B cell (primary cell): ENCODE data around the gene SLC35F3. TPM values are rescaled to one million over a fixed set of nuclear protein-coding genes. Genes with fewer than 3 reads are reported as not detected.
A peak's percentile ranks its signal among the peaks of the same experiment; 100 is the strongest.

ENCODE experiments used
- ATAC-seq: fragments of 200-7000 bp; cut with Tn5 transposase; one replicate; pipeline ENCODE4 v1.10.0; 2021; ENCODE audit warnings: low read depth, mild to moderate bottlenecking, moderate number of reproducible peaks, moderate library complexity
- CTCF ChIA-PET: fragments of 350-600 bp; sonication (Branson Sonifier 250); formaldehyde crosslinking; loops from one replicate; lab custom pipeline; 2021; ENCODE audit warnings: antibody characterized with exemption, inconsistent platforms; lab: Charles Lee
- POLR2A ChIA-PET: fragments of 350-600 bp; sonication (Branson Sonifier 250); formaldehyde crosslinking; loops from one replicate; lab custom pipeline; 2021; ENCODE audit warnings: antibody characterized with exemption; lab: Charles Lee
- DNase-seq: peaks from one replicate; pipeline ENCODE4 v3.0.0; 2013
- H2AFZ ChIP-seq: 2 replicates; pipeline ENCODE4 v1.6.1; 2012; ENCODE audit warnings: mild to moderate bottlenecking, low read depth, low read length; ENCODE audit not compliant: insufficient read depth, poor library complexity, severe bottlenecking
- H3K27ac ChIP-seq, 2 donors: 1 replicate in 1 of 2; 2 replicates in 1 of 2; pipeline ENCODE4 v1.5.1; 2012 to 2013; ENCODE audit warnings: low read length in 2 of 2, mild to moderate bottlenecking in 2 of 2, moderate library complexity in 1 of 2
- H3K27me3 ChIP-seq, 4 experiments: fragments of 200-600 bp in 1 of 4; sonication (generic) in 1 of 4; replicated peaks in 1 of 4; 1 replicate in 2 of 4; 2 replicates in 2 of 4; pipeline versions ENCODE4 v1.6.1 to v1.7.0; 2013 to 2016; ENCODE audit warnings: low read length in 3 of 4, mild to moderate bottlenecking in 2 of 4, mixed read lengths in 1 of 4, moderate library complexity in 1 of 4; ENCODE audit not compliant: insufficient read depth in 4 of 4, control insufficient read depth in 3 of 4; ENCODE audit errors: control extremely low read depth in 1 of 4
- H3K36me3 ChIP-seq, 2 experiments: replicated peaks in 1 of 2; 1 replicate in 1 of 2; 2 replicates in 1 of 2; pipeline versions ENCODE4 v1.6.1 to v1.7.1; 2013; ENCODE audit warnings: low read length in 1 of 2; ENCODE audit not compliant: insufficient read depth in 2 of 2, control insufficient read depth in 1 of 2; ENCODE audit errors: control extremely low read depth in 1 of 2, extremely low read depth in 1 of 2
- H3K4me1 ChIP-seq, 2 donors: fragments of 200-600 bp in 1 of 2; sonication (generic) in 1 of 2; 1 replicate in 1 of 2; 2 replicates in 1 of 2; pipeline versions ENCODE4 v1.5.1 to v1.6.1; 2013 to 2017; ENCODE audit warnings: low read length in 2 of 2; ENCODE audit not compliant: control insufficient read depth in 2 of 2, insufficient read depth in 2 of 2
- H3K4me2 ChIP-seq: replicated peaks from 2 replicates; pipeline ENCODE3; 2012; ENCODE audit warnings: mild to moderate bottlenecking, low read depth, low read length; ENCODE audit not compliant: poor library complexity, severe bottlenecking
- H3K4me3 ChIP-seq, 5 experiments: fragments of 200-600 bp in 1 of 5; sonication (generic) in 1 of 5; 1 replicate in 3 of 5; 2 replicates in 2 of 5; pipeline versions ENCODE4 v1.5.1 to v1.7.0; 2011 to 2016; ENCODE audit warnings: low read length in 4 of 5, mild to moderate bottlenecking in 4 of 5, low read depth in 2 of 5, control low read depth in 1 of 5, moderate library complexity in 1 of 5; ENCODE audit not compliant: insufficient read depth in 1 of 5; ENCODE audit errors: control extremely low read depth in 1 of 5, extremely low read depth in 1 of 5
- H3K79me2 ChIP-seq: fragments of 200-600 bp; sonication (generic); one replicate; pipeline ENCODE4 v1.6.0; 2016; ENCODE audit warnings: low read length; ENCODE audit not compliant: control insufficient read depth, insufficient read depth
- H3K9ac ChIP-seq: fragments of 200-600 bp; sonication (generic); 2 replicates; pipeline ENCODE4 v1.6.1; 2017; ENCODE audit warnings: mild to moderate bottlenecking, low read length, moderate library complexity
- H3K9me3 ChIP-seq, 3 donors: one replicate each; pipeline versions ENCODE4 v1.6.1 to v1.7.1; 2013; ENCODE audit warnings: low read length in 2 of 3; ENCODE audit not compliant: control insufficient read depth in 2 of 3, insufficient read depth in 1 of 3; ENCODE audit errors: control extremely low read depth in 1 of 3
- H4K20me1 ChIP-seq: 2 replicates; pipeline ENCODE4 v1.6.0; 2012; ENCODE audit warnings: mild to moderate bottlenecking, low read length; ENCODE audit not compliant: insufficient read depth, control insufficient read depth, poor library complexity, severe bottlenecking
- H3K27ac Mint-ChIP-seq: one replicate; pipeline ENCODE4 v1.8.0; 2021; ENCODE audit warnings: mixed read lengths
- H3K27me3 Mint-ChIP-seq: one replicate; pipeline ENCODE4 v1.8.0; 2021; ENCODE audit warnings: mixed read lengths
- H3K4me1 Mint-ChIP-seq: one replicate; pipeline ENCODE4 v1.8.0; 2021; ENCODE audit warnings: mixed read lengths
- H3K4me3 Mint-ChIP-seq: one replicate; pipeline ENCODE4 v1.8.0; 2021; ENCODE audit warnings: mixed read lengths
- H3K9me3 Mint-ChIP-seq: one replicate; pipeline ENCODE4 v1.8.0; 2022; ENCODE audit warnings: mixed read lengths; ENCODE audit not compliant: insufficient read depth
- CTCF ChIP-seq: fragments of 200-600 bp; IDR thresholded peaks from one replicate; pipeline ENCODE4 v1.8.0; 2022; ENCODE audit warnings: antibody characterized with exemption, mild to moderate bottlenecking
- EZH2 ChIP-seq: IDR thresholded peaks from 2 replicates; pipeline ENCODE4 v1.6.1; 2012; ENCODE audit warnings: borderline replicate concordance, low read depth, mild to moderate bottlenecking, moderate library complexity, low read length; ENCODE audit not compliant: insufficient read depth, poor library complexity, severe bottlenecking
- WGBS: methylation state at CpG from one replicate; pipeline ENCODE4 v1.1.5; 2013; ENCODE audit warnings: missing lambda C conversion rate; ENCODE audit not compliant: insufficient coverage; 5-methylcytosine and 5-hydroxymethylcytosine counted together
- intact Hi-C: fragments of 100-400 bp; cut with micrococcal nuclease; formaldehyde crosslinking; loops from one replicate; pipeline ENCODE4 v1.10.0; 2022
- polyA plus RNA-seq: library from polyadenylated mRNA; depleted of rRNA; stranded (reverse); fragments of >200 nt; gene quantifications from 2 replicates; pipeline ENCODE4 v1.2.3, GENCODE V29; 2012
- total RNA-seq, 2 donors: library from RNA; stranded (reverse); fragments of 120-200 nt in 1 of 2; gene quantifications; 1 replicate in 1 of 2; 2 replicates in 1 of 2; pipeline versions ENCODE4 v1.2.3 to v1.2.4, GENCODE V29; 2013 to 2022

Gene SLC35F3
- total and polyA plus RNA-seq, 2 donors (not counting 1 experiment from before 2014, with no cell fraction given), result not detected

DNA sequence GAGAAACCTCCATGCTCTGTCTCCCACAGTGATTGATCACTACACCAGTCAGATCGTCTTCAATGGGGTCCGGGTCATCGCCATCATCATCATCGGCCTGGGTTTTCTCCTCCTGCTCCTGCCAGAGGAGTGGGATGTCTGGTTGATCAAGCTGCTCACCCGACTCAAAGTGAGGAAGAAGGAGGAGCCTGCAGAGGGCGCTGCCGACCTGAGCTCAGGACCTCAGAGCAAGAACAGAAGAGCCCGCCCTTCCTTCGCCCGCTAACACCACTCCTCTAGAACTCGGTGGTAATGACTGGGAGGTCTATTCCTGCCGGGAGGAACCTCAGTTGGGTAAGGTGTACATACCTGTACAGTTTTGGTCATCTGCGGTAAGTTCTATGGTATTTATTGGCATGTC is 418.5 kb downstream of the SLC35F3 start:
- H3K27me3 ChIP-seq, result peaks cover 0 to 34% (median 2%) of the 10 kb centered on the region in 4 experiments
- no peak overlapping the region for H3K4me3 ChIP-seq
- ATAC-seq (no peak), DNase-seq (peak; percentile 37)
- peaks cover 0 to 19% of the 10 kb centered on the region in 2 donors for H3K4me1 ChIP-seq
- Mint-ChIP-seq H3K4me1 (peaks cover 17% of the 10 kb centered on the region), H3K4me3 (no peak overlapping the region), H3K9me3 (no peaks in the 10 kb centered on the region), H3K27ac (no peak overlapping the region), H3K27me3 (peaks cover 42% of the 10 kb centered on the region)
- CTCF ChIA-PET, result interaction anchor here (1.4 to 1.7 kb wide), 2 partner anchors 9 to 10 kb away, joined by 3 read pairs; no protein-coding TSS in a partner anchor
- intact Hi-C loops, result no loop called here
- H3K9me3 ChIP-seq, result no peaks in the 10 kb centered on the region
- WGBS, result 72% methylated on average over 4 of the region's 13 CpGs
- POLR2A ChIA-PET, result no interaction called here
- no peaks in the 10 kb centered on the region for H3K79me2 ChIP-seq
- H2AFZ ChIP-seq, result no peak overlapping the region
- H4K20me1 ChIP-seq, result no peaks in the 10 kb centered on the region
- TF ChIP-seq EZH2 (no peak), CTCF (peak; percentile 54)
- no peak overlapping the region for H3K27ac ChIP-seq
- H3K9ac ChIP-seq, result no peak overlapping the region
- H3K4me2 ChIP-seq, result no peak overlapping the region
- no peaks in the 10 kb centered on the region for H3K36me3 ChIP-seq

DNA sequence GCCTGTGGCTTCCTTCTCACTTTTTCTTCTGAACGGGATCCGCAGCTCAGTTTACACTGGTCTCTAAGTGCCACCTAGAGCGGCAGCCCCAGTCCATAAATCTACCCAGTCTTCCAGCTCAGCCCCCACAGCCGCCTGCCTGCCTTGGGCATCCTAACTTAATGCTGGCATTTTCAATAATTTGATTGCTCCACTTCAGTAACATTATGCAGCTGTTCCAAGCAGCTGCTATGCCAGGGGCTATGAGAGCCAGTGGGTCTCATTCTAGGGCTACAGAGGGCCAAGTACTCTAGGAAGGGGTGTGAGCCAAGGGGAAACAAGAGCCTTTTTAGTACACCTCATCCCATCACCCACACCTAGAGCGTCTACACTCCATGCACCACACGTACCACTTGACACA is 420.3 kb downstream of the SLC35F3 start:
- Histone ChIP-seq H3K27me3 (peaks cover 0 to 34% (median 2%) of the 10 kb centered on the region in 4 experiments), H3K27ac (no peak overlapping the region), H4K20me1 (no peaks in the 10 kb centered on the region), H3K9ac (no peak overlapping the region), H3K4me2 (no peak overlapping the region), H3K9me3 (peaks cover 0 to 4% (median 0%) of the 10 kb centered on the region in 3 donors), H2AFZ (no peak overlapping the region), H3K36me3 (no peaks in the 10 kb centered on the region), H3K4me1 (peaks cover 0 to 21% of the 10 kb centered on the region in 2 donors), H3K4me3 (no peak overlapping the region), H3K79me2 (no peaks in the 10 kb centered on the region)
- ChIA-PET POLR2A (no interaction called here), CTCF (interaction anchor here (0.5 to 5.9 kb wide), 3 partner anchors 12 to 83 kb away, joined by 3 to 57 read pairs (median 3); no protein-coding TSS in a partner anchor)
- 88% methylated on average over 3 of the region's 6 CpGs for WGBS
- no peaks in the 10 kb centered on the region for H3K9me3 Mint-ChIP-seq
- no peak overlapping the region for H3K27ac Mint-ChIP-seq
- peaks cover 17% of the 10 kb centered on the region for H3K4me1 Mint-ChIP-seq
- no peak for TF ChIP-seq CTCF
- TF ChIP-seq EZH2, result no peak
- no peak for DNase-seq
- H3K4me3 Mint-ChIP-seq, result no peak overlapping the region
- intact Hi-C loops, result no loop called here
- ATAC-seq, result no peak
- peaks cover 38% of the 10 kb centered on the region for H3K27me3 Mint-ChIP-seq
